ENCODE measurements around the gene RAB34. TPM values are rescaled to one million over a fixed set of nuclear protein-coding genes. Genes with fewer than 3 reads are reported as not detected.

RAB34 gene
- total RNA-seq, 1 donor from 2014 or later = 150 TPM

- Histone ChIP-seq H3K4me2 (ENCODE audit: low read length) (peak overlapping the region; percentile 93), H3K4me3 (ENCODE audit: insufficient read depth, low read depth, low read length) (peak overlapping the region; percentile 83), H3K4me1 (ENCODE audit: insufficient read depth, low read length) (peaks cover 37% of the 10 kb centered on the region), H4K20me1 (ENCODE audit: insufficient read depth, low read length) (peaks cover 59% of the 10 kb centered on the region), H3K27me3 (ENCODE audit: insufficient read depth, low read length) (no peaks in the 10 kb centered on the region), H2AFZ (ENCODE audit: low read depth, low read length) (peak overlapping the region; percentile 28), H3K9me3 (ENCODE audit: insufficient read depth, low read depth, low read length) (no peaks in the 10 kb centered on the region), H3K36me3 (ENCODE audit: insufficient read depth, low read length) (peaks cover 25% of the 10 kb centered on the region), H3K27ac (ENCODE audit: low read depth, low read length) (peak overlapping the region; percentile 87), H3K9ac (ENCODE audit: low read length) (peak overlapping the region; percentile 92), H3K79me2 (ENCODE audit: insufficient read depth, low read length) (peaks cover 57% of the 10 kb centered on the region)
- Mint-ChIP-seq H3K4me3 (ENCODE audit: unreplicated experiment) (peak overlapping the region; percentile 85), H3K27me3 (ENCODE audit: low read depth, unreplicated experiment) (no peaks in the 10 kb centered on the region), H3K36me3 (ENCODE audit: low read depth, unreplicated experiment) (peaks cover 30% of the 10 kb centered on the region), H3K27ac (ENCODE audit: unreplicated experiment) (peak overlapping the region; percentile 84), H3K4me1 (ENCODE audit: low read depth, unreplicated experiment) (peaks cover 23% of the 10 kb centered on the region), H3K9me3 (ENCODE audit: unreplicated experiment) (no peaks in the 10 kb centered on the region)
- FAIRE-seq (no peak), DNase-seq (ENCODE audit: low read depth) (peak; percentile 10)
- no peak for TF ChIP-seq CTCF (IDR thresholded peaks at IDR 0.05; ENCODE audit: insufficient read depth, low read depth, low read length)
- TF ChIP-seq EZH2 (IDR thresholded peaks at IDR 0.05; ENCODE audit: insufficient read depth, low read length) = no peak
Observed at GRCh38 chr17:28716740-28717577, 709 bp downstream of the RAB34 start.

GRCh38 chr17:28715217-28715616 lies 2.5 kb downstream of the RAB34 start:
- DNase-seq (ENCODE audit: low read depth) (no peak), FAIRE-seq (no peak)
- Mint-ChIP-seq H3K27me3 (ENCODE audit: low read depth, unreplicated experiment) (no peaks in the 10 kb centered on the region), H3K4me3 (ENCODE audit: unreplicated experiment) (peak overlapping the region; percentile 85), H3K9me3 (ENCODE audit: unreplicated experiment) (no peaks in the 10 kb centered on the region), H3K36me3 (ENCODE audit: low read depth, unreplicated experiment) (peaks cover 24% of the 10 kb centered on the region), H3K27ac (ENCODE audit: unreplicated experiment) (peak overlapping the region; percentile 41), H3K4me1 (ENCODE audit: low read depth, unreplicated experiment) (peaks cover 22% of the 10 kb centered on the region)
- Histone ChIP-seq H3K4me3 (ENCODE audit: insufficient read depth, low read depth, low read length) (no peak overlapping the region), H3K9me3 (ENCODE audit: insufficient read depth, low read depth, low read length) (no peaks in the 10 kb centered on the region), H3K27me3 (ENCODE audit: insufficient read depth, low read length) (no peaks in the 10 kb centered on the region), H3K27ac (ENCODE audit: low read depth, low read length) (no peak overlapping the region), H3K4me1 (ENCODE audit: insufficient read depth, low read length) (peaks cover 42% of the 10 kb centered on the region), H3K79me2 (ENCODE audit: insufficient read depth, low read length) (peaks cover 39% of the 10 kb centered on the region), H2AFZ (ENCODE audit: low read depth, low read length) (no peak overlapping the region), H3K36me3 (ENCODE audit: insufficient read depth, low read length) (peaks cover 16% of the 10 kb centered on the region), H3K9ac (ENCODE audit: low read length) (no peak overlapping the region), H3K4me2 (ENCODE audit: low read length) (peak overlapping the region; percentile 93), H4K20me1 (ENCODE audit: insufficient read depth, low read length) (peaks cover 42% of the 10 kb centered on the region)
- no peak for TF ChIP-seq CTCF (IDR thresholded peaks at IDR 0.05; ENCODE audit: insufficient read depth, low read depth, low read length)
- no peak for TF ChIP-seq EZH2 (IDR thresholded peaks at IDR 0.05; ENCODE audit: insufficient read depth, low read length)

GRCh38 chr17:28714281-28714680 lies 3.4 kb downstream of the RAB34 start:
- FAIRE-seq (no peak), DNase-seq (ENCODE audit: low read depth) (no peak)
- peaks cover 16% of the 10 kb centered on the region for H3K36me3 ChIP-seq (ENCODE audit: insufficient read depth, low read length)
- H3K27ac ChIP-seq (ENCODE audit: low read depth, low read length) = no peak overlapping the region
- H3K4me2 ChIP-seq (ENCODE audit: low read length) = no peak overlapping the region
- no peaks in the 10 kb centered on the region for H3K27me3 ChIP-seq (ENCODE audit: insufficient read depth, low read length)
- H3K27me3 Mint-ChIP-seq (ENCODE audit: low read depth, unreplicated experiment) = no peaks in the 10 kb centered on the region
- peaks cover 40% of the 10 kb centered on the region for H3K4me1 ChIP-seq (ENCODE audit: insufficient read depth, low read length)
- H4K20me1 ChIP-seq (ENCODE audit: insufficient read depth, low read length) = peaks cover 40% of the 10 kb centered on the region
- H3K27ac Mint-ChIP-seq (ENCODE audit: unreplicated experiment) = no peak overlapping the region
- H3K4me3 Mint-ChIP-seq (ENCODE audit: unreplicated experiment) = no peak overlapping the region
- no peak overlapping the region for H2AFZ ChIP-seq (ENCODE audit: low read depth, low read length)
- H3K4me3 ChIP-seq (ENCODE audit: insufficient read depth, low read depth, low read length) = no peak overlapping the region
- H3K9ac ChIP-seq (ENCODE audit: low read length) = no peak overlapping the region
- H3K9me3 ChIP-seq (ENCODE audit: insufficient read depth, low read depth, low read length) = no peaks in the 10 kb centered on the region
- TF ChIP-seq CTCF (IDR thresholded peaks at IDR 0.05; ENCODE audit: insufficient read depth, low read depth, low read length) (no peak), EZH2 (IDR thresholded peaks at IDR 0.05; ENCODE audit: insufficient read depth, low read length) (no peak)
- H3K4me1 Mint-ChIP-seq (ENCODE audit: low read depth, unreplicated experiment) = peaks cover 22% of the 10 kb centered on the region
- peaks cover 24% of the 10 kb centered on the region for H3K36me3 Mint-ChIP-seq (ENCODE audit: low read depth, unreplicated experiment)
- no peaks in the 10 kb centered on the region for H3K9me3 Mint-ChIP-seq (ENCODE audit: unreplicated experiment)
- peaks cover 38% of the 10 kb centered on the region for H3K79me2 ChIP-seq (ENCODE audit: insufficient read depth, low read length)
